HG03457 (cell line): ENCODE measurements around the gene PPP1R13B.
"Not testable (repeated sequence)": the region's sequence is repeated elsewhere in the genome, so short reads cannot be mapped to it uniquely, and the experiment has no call there.

Experiments
- ATAC-seq: cut with Tn5 transposase; IDR thresholded peaks from one replicate; pipeline ENCODE4 v1.9.1; 2021; ENCODE audit warnings: moderate number of reproducible peaks; ENCODE audit not compliant: unreplicated experiment

The PPP1R13B gene

DNA sequence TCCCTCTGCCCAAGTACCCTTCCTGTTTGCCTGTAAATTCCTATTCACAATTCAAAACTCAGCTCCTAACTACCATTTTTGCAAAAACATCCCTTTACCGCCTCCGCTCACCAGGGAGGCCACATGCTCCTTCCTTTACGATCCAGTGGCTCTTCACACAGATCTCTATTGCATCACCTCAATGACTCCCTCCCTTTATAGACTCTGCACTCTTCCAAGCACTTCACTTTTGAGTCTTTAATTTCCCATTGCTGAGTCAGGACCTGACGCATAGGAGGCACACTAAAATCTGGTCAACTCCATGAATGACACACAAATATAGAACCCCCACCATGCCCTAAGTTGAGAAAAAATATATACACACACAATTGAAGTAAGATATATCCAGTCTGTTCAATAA is 45.9 kb downstream of the PPP1R13B start:
- no peak for ATAC-seq

DNA sequence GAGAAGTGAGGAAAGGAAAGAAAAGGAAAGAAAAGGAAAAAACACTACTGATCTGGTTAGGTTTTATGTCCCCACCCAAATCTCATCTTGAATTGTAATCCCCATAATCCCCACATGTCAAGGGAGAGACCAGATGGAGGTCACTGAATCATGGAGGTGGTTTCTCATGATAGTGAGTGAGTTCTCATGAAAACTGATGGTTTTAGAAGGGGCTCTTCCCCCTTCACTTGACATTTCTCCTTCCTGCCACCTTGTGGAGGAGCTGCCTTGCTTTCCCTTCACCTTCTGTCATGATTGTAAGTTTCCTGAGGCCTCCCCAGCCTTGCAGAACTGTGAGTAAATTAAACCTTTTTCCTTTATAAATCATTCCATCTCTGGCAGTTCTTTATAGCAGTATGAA is 54.2 kb downstream of the PPP1R13B start:
- not testable (repeated sequence) for ATAC-seq

DNA sequence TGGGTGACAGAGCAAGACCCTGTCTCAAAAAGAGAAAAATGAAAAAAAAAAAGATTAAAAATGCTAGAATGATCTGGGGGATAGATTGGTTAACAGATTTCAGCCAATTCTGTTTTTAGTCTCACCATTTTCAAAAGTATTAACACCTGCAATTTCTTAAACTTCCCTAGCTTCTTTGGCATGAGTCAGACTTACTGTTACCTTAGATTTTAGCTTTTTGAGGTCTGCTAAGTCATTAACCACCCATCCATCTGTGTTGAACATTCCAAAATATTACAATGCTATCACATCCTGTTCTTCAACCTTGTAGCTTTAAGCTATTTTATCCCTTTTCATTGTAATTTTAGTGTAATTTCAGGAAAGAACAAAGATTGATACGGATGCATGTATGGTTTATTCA is 59.3 kb downstream of the PPP1R13B start:
- no peak for ATAC-seq

DNA sequence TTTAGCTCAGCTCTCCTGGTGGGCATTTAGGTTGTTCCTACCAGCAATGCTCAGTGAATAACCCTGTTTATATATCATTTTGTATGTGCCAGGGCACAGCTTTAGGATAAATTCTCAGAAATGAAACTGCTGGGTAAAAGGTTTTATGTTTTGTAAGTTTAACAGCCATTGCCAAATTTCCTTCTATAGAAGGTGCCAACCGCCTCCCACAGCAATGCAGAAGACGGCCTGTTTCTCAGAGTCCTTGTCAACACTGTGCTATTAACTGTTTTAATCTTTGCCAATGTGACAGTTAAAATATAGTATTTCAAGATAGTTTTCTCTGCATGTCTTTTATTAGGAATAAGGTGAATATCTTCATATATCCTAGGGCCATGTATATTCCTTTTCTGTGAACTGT is 65.0 kb downstream of the PPP1R13B start:
- ATAC-seq: no peak

DNA sequence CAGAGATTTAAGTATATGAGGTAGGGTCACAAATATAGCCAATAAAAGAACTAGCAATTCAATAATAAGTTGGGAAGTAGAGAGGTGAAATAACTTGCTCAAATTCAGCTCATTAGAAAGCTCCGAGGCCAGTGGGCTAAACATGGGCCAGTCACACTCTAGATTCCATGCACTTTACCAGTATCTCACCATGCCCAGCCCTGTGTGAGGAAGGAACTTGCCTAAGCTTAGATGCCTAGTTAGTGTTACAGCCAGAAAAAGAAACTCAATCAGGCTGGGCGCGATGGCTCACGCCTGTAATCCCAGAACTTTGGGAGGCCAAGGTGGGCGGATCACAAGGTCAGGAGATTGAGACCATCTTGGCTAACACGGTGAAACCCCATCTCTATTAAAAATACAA is 71.1 kb downstream of the PPP1R13B start:
- ATAC-seq: not testable (repeated sequence)

DNA sequence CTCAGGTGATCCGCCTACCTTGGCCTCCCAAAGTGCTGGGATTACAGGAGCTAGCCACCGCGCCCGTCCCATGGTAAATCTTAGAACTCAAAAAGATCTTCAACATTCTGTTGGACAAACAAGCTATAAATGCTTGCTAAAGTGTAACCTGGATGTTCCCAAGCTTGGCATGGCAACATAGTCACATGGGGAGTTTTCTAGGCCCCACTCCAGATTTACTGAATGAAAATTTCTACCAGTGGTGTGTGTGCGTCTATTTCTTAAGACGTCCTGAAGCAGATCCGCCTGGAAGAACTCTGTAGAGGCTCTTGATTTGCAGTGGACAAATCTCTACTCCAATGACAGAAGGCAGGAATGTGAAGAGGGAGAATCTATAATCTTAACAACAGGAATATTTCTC is 71.9 kb downstream of the PPP1R13B start:
- no peak for ATAC-seq

DNA sequence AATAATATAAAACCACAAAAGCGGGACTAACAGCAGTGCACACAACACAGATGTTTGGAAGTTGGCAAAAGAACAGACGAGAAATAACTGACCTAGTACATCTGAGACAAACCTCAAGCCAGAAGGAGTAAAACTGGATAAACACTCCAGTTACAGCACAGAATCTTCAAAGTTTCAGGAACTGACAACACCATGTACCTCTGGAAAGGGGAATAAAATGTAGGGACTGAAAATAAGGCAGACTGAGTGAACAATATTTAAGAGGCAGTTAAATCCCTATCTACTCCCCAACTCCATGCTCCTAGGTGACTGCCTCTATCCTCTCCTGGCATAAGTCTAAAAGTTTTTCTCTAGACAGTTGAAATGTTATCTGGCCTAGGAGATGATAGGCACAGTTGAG is 73.9 kb downstream of the PPP1R13B start:
- ATAC-seq: no peak

DNA sequence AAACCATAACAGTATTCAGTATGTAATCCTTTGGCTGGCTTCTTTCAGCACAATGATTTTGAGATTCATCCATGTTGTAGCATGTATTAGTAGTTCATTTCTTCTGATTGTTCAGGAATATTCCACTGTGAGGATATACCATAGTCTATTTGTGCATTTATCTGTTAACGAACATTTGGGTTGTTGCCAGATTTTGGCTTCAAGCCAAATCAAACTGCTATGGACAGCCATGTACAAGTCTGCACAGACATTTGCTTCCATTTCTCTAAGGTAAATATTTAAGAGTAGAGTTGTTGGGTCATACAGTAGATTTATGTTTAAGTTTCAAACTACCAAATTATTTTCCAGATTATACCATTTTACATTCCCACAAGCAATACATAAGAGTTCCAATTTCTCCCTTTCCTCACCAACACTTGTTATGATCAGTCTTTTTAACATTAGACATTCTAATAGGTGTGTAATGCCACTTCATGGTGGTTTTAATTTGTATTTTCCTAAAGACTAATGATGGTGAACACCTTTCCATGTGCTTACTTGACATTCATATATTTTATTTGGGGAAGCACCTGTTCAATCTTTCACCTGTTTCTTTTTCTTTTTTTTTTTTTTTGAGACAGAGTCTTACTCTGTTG is 75.2 kb downstream of the PPP1R13B start:
- ATAC-seq: no peak

DNA sequence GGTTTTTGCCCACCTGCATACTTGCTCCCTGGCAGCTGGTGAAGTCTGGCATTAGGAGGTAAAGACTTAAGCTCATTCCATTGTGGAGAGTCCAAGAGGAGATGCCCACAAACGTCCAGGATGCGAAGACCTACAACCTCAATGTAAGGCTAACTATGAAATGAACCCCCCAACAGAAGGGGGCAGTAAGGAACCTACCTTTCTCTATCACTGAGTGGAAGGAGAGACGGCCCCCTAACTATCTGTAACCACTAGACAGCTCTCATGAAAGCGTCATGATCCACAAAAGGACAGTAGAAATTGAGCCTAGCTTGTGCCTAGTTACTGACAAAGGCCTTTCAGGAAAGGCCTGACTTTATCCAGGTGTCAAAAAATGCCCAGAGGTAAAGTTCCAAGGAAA is 76.5 kb downstream of the PPP1R13B start:
- no peak for ATAC-seq

DNA sequence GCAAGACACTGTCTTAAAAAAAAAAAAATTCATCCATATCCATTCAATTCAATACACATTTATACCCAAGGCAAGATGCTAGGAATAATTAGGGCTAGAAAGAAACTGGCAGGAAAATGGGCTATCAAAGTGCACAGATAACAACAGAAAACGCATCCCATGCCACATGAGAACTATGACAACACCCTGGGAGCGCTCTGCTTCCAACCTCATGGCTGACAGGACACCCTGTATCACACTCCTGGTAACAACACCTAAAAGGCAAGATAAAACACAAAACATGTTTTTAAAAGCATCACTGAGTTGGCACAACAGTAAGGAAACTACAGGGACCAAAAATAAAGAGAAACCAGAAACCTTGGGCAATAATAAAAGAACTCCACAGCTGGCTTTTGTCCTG is 76.9 kb downstream of the PPP1R13B start:
- no peak for ATAC-seq

DNA sequence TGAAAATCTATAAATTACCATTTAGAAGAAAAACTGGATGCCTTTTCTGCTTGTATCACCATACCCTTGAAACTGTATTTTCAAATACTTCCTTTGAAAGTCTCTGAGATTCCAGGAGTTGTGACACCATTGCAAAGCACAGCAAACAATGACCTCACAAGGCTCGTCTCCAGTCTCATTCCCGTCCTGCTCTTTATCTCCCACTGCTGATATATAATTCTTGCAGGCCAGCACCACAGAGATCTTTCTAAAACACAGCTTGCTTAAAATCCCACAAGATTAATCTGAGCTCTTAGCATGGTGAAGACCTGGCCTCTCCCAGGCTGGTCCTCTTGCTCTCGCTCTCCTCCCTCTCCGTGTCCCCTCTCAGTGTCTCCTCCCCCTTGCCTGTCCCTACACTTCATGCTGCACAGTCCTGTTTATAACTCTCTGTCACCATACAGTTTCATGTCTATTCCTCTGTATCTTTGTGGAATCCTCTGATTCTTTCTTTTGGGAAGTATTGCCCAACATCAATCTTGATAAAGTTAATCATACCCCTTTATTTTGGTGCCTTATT is 80.0 kb downstream of the PPP1R13B start:
- no peak for ATAC-seq

DNA sequence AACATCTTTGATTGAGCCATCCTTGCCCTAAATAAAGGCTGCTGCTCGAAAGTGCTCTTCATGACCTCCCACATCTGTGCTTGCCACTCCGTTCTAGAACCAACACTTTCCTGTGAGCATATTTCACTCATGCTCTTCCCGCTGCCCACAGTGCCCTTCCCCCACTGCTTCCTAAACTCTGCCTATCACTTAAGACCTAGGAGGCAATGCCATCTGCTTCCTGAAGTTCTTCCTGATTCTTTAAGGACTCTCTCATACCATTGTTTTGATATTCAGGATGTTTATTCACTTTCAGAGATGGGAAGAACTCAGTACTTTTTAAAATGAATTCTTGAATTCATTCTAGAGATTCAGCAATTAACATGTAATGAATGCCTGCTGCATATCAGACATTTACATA is 81.8 kb downstream of the PPP1R13B start:
- no peak for ATAC-seq

DNA sequence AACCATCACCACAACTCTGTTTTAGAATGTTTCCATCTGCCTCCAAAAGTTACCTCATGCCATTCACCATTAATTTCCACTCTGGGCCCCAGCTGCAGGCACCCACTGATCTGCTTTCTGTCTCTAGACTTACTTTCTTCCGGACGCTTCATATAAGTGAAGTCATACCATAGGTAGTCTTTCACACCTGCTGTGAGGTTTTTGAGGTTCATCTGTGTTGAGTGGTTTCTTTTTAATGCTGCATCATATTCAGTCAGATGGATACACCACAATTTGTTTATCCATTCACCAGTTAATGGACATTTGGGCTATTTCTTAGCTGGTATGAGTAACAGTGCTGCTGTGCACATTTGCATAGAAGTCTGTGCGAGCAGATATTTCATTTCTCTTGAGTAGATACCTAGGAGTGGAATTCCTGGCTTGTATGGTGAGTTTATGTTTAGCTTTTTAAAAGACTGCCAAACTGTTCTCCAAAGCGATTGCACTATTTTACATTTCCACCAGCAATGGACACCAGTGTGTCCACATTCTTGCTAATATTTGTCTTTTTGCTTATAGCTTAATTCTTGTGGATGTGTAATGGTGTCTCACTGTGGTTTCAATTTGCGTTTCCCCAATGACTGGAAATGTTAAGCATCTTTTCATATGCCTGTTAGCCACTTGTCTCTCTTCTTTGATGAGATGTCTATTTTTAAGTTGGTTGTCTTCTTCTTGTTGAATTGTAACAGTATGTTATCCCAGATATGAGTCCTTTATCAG is 83.5 kb downstream of the PPP1R13B start:
- peak; percentile 74 for ATAC-seq

DNA sequence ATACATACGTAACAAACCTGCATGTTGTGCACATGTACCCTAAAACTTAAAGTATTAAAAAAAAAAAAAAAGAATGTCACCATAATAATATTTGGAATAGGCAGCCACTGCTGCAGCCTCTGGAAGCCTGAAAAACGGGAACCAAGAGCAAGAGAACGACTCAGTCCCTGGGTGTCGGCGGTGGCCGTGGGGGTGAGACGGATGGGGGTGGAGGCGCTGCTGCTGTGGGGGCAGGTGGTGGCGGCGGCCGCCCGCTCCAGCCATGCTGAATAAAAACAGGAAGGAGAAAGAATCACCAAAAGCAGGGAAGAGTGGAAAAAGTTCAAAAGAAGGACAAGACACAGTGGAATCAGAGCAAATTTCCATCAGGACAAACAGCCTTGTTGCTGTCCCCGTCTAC is 84.8 kb downstream of the PPP1R13B start:
- ATAC-seq: no peak

DNA sequence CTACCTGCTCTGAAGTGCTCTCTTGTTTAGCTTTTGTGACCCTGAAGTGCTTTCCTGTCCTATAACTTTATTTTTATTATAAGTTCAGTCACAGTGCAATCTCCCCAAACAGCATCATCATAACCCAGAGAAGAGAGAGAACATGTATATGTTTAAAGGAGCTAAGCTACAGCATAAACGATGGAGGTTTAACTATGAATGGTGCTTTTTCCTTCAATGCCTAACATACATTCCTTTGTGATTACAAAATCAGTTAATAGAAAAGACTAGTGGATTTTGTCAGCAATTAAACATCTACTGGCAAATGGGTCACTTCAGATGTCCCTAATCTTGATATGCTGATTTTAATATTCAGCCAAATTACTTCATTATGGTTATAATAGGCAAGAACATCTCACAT is 85.3 kb downstream of the PPP1R13B start:
- no peak for ATAC-seq

DNA sequence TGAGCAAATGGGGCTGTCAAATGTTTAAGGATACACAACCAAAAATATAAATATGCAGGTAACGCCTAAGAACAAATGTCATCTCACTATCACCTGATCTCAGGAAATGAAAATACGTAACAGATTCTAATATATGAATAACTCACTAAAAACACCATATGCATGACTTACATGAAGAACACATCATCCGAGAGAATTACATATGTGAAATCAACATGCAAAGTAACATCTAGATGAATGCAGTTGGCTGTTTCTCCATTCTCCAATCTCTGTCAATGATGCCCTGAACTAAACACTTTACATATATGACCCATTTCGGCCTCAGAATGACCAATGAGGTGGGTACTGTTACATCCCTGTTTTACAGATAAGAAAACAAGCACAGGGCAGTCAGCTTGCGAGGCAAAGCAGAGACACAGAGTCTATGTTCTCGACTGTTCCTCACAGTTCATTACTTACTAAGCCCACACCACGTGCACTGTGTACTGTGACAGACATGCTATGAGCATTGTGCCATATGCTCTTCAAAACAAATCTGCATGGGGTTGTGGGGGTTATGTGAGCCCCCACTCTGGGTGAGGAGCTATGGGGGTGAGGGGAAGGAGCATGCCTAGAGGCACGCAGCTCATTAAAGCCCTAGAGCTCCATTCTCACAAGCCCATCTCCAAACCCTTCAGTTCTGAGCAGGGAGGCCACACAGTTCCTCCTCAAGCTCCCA is 89.2 kb downstream of the PPP1R13B start:
- no peak for ATAC-seq

DNA sequence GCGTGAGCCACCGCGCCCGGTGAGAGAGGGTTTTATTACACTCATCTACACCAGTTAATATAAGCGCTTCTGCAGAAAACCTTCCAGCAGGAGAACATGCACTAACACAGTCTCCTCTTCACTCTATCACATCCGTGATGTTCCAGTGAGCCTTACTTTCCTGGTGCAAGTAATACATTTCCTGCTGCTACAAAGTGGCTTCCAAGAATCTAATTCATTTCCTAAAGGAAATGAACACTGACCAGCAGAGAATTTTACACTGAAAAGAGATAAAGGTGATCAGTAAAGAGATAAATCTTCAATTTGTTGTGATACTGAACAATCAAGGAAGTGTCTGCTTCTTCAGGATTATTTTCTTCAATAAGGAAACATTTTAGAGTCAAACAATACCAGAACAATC is 92.3 kb downstream of the PPP1R13B start:
- ATAC-seq: no peak

DNA sequence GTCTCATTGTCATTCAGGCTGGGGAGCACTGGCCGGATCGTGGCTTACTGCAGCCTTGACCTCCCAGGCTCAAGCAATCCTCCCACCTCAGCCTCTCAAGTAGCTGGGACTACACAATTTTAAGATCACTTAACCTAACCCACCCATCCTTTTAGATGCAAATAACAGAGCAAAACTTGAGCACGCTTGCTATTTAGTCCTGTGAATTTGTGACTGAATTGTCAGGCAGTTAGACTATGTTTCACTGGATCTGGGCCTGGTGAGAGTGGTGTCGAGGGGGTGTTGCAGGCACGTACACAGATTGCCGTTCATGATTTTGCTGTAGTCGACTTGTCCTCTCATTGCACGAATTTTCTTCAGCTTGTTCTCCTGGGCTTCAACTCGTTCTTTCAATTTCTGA is 93.6 kb downstream of the PPP1R13B start:
- no peak for ATAC-seq

DNA sequence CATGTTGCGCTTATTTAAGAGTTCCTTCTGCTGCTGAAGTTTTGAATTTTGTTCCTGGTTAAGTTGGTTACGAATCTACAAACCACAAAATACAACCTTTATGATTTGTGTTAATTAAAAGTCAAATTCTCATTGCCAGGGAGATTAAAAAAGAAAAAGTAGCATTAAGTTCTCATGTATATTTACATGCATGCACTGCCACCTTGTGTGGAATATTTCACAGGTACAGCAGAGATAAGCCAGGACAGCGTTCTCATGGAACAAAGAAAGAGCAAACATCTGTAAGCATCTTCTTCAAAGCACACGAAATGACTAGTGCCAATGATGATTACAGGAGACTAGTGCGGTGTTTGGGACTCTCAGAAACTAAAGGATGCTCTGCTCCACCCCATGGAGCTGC is 97.5 kb downstream of the PPP1R13B start:
- no peak for ATAC-seq

DNA sequence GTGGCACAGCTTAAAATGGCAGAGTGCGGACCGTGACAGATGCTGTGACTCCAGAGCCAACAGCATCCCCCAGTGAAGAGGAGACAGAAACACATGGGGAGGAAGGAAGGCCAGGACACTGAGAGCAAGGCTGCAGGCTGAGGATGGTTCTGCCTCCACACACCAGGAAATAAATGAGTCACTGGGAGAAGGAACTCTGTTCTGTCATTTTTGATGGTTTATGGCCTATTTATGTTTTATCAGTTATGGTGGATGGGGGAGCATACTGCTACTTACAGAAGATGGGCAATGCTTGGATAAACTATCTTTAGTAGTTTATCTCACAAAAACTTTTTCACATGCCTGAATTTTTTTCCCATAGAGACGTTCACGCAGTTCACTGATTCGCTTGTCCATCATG is 97.9 kb downstream of the PPP1R13B start:
- no peak for ATAC-seq

DNA sequence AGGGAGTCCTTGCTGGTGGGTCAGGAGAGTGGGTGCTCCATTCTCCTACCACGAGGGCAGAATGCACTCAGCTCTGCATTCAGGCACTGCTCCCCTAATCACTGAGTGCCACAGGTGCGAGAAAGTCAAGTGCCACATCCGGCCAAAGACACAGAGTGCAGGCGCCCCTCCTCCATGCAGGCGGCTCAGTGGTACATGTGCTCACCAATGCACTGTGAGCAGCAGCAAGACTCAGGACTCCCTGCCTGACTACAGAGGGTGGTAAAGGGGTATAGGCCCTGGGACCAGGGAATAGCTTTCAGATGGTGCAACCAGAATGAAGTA is 98.9 kb downstream of the PPP1R13B start:
- ATAC-seq: no peak

DNA sequence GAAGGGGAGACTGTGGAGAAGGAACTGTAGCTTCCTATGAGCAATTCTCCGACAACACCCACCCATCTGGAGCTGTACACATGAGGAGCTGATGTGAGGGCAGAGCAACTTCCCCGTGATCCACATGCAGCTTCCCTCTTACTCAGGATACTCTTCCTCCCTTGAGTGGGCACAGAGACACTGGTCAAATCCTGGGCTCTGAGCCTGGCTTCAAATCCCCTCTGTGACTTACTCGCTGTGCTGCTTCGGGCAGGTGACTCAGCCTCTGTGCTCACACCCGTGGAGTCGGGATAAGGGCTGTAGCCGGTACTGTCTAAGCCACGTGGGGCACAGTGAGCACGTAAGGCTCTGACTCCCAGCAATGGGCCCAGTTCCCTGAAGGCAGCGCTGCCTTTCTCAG is 100.7 kb downstream of the PPP1R13B start:
- no peak for ATAC-seq
